B cell (primary cell): ENCODE data around the gene SH3RF3.

Experiments
- EZH2 ChIP-seq: IDR thresholded peaks from 2 replicates; pipeline ENCODE4 v1.6.1; 2012; ENCODE audit warnings: borderline replicate concordance, low read depth, mild to moderate bottlenecking, moderate library complexity, low read length; ENCODE audit not compliant: insufficient read depth, poor library complexity, severe bottlenecking
- TF ChIP-seq, protein P1 (sequence below): fragments of 200-600 bp; IDR thresholded peaks from one replicate; pipeline ENCODE4 v1.8.0; 2022; ENCODE audit warnings: antibody characterized with exemption, mild to moderate bottlenecking

DNA sequence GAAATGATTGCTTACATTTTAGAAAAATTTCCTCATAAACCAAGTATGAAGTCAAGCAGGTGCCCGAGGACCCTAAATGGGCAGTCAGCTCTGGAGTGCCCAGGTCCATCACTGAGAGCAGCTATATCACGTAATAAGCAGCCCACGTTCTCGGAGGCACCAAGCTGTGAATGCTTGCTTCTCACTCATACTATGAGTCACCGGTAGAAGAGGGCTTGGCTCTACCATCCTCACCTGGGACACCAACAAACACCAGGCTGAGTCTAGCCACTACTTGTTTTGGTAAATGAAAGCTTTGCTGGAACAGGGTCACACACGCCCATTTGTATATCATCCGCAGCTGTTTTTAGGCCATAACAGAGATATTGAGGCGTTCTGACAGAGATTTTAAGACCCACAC, 277.3 kb downstream of the SH3RF3 start:
- TF ChIP-seq, protein P1, sequence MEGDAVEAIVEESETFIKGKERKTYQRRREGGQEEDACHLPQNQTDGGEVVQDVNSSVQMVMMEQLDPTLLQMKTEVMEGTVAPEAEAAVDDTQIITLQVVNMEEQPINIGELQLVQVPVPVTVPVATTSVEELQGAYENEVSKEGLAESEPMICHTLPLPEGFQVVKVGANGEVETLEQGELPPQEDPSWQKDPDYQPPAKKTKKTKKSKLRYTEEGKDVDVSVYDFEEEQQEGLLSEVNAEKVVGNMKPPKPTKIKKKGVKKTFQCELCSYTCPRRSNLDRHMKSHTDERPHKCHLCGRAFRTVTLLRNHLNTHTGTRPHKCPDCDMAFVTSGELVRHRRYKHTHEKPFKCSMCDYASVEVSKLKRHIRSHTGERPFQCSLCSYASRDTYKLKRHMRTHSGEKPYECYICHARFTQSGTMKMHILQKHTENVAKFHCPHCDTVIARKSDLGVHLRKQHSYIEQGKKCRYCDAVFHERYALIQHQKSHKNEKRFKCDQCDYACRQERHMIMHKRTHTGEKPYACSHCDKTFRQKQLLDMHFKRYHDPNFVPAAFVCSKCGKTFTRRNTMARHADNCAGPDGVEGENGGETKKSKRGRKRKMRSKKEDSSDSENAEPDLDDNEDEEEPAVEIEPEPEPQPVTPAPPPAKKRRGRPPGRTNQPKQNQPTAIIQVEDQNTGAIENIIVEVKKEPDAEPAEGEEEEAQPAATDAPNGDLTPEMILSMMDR: no peak
- TF ChIP-seq EZH2: no peak
